ENCODE measurements around the gene ANGPTL4.
A peak's percentile ranks its signal among the peaks of the same experiment; 100 is the strongest.
"Not testable (repeated sequence)": the region's sequence is repeated elsewhere in the genome, so short reads cannot be mapped to it uniquely, and the experiment has no call there.

Gene ANGPTL4

GRCh38 chr19:8343483-8343844 lies 20.5 kb upstream of the ANGPTL4 start:
- no peak for TF ChIP-seq CTCF (conservative IDR thresholded peaks at IDR 0.05; ENCODE audit: low read length)
- H3K4me3 ChIP-seq (ENCODE audit: low read length): no peak overlapping the region
- no peak for DNase-seq (ENCODE audit: low read depth)

DNA sequence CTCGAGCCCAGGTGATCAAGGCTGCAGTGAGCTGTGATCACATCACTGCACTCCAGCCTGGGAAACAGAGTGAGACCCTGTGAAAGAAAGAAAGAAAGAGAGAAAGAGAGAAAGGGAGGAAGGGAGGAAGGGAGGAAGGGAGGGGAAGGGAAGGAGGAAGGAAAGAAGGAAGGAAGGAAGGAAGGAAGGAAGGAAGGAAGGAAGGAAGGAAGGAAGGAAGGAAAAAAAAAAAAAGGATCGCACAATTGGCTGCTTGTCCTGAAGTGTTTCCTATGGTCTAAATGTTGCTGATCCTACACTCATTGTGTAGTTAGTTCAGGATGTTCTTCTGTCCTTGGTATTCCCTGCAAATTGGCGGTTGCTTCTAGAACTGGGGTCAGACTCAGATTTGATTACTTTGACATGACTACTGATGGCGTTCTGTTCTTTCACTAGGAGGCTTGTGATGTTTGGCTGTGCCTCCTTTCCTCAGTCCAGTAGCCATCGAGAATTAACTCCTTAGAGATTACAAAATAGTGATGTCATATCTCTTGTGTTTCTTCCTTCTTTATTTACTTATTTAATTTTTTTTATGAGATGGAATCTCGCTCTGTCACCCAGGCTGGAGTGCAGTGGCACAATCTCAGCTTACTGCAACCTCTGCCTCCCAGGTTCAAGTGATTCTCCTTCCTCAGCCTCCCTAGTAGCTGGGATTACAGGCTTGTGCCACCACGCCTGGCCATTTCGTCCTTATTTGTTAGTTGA lies 14.2 kb upstream of the ANGPTL4 start:
- H3K4me3 ChIP-seq (ENCODE audit: low read length); DNase-seq (ENCODE audit: low read depth): not testable (repeated sequence)

GRCh38 chr19:8352134-8352827 lies 11.7 kb upstream of the ANGPTL4 start:
- no peak for TF ChIP-seq CTCF (conservative IDR thresholded peaks at IDR 0.05; ENCODE audit: low read length)
- DNase-seq (ENCODE audit: low read depth): no peak
- peak overlapping the region; percentile 31 for H3K4me3 ChIP-seq (ENCODE audit: low read length)

DNA sequence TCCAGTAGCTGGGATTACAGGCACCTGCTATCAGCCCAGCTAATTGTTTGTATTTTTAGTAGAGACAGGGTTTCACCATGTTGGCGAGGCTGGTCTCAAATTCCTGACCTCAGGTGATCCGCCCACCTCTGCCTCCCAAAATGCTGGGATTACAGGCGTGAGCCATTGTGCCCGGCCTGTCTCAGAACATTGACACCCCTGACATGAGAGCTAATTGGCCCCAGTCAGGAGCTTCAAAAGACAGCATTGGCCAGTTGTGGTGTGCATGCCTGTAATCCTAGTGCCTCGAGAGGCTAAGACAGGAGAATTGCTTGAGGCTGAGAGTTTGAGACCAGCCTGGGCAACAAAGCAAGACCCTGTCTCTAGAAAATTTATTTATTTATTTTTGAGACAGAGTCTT lies 11.1 kb upstream of the ANGPTL4 start:
- not testable (repeated sequence) for DNase-seq (ENCODE audit: low read depth); H3K4me3 ChIP-seq (ENCODE audit: low read length)

DNA sequence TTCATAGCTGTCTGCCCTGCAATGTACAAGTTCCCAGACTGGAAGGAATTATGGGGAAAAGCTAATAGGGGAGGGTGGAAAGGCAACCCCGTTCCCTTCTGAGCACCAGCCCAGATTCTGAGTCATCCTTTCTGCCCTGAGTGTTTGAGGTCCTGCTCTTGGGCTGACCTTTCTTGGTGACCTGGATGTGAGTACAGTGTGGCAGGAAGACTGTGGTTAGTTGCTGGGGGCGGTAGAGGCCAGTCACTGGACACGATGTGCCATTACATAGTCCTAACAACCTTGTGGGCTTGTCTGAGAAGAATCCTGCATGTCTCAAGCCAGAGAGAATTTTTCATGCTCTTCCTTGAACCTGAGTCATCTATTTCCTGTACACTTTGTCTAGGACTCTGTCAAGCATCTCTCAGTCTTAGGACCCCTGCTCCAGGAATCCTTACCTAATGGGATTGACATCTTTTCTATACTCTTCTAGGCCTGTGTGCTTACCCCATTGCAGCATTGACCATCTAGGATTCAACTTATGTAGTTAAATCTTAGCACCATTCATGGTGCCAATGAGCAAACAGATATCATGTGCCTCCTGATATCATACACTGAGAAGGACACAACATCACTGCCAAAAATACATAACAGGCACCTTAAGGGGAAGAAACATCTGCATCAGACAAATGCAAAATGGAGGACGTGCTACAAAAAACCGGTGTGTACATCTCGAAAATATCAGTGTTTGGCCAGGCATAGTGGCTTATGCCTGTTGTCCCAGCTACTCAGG lies 8.1 kb upstream of the ANGPTL4 start:
- no peak overlapping the region for H3K4me3 ChIP-seq (ENCODE audit: low read length)
- peak; percentile 96 for DNase-seq (ENCODE audit: low read depth)
- no peak for TF ChIP-seq CTCF (conservative IDR thresholded peaks at IDR 0.05; ENCODE audit: low read length)

- no peak for DNase-seq (ENCODE audit: low read depth)
- no peak overlapping the region for H3K4me3 ChIP-seq (ENCODE audit: low read length)
- TF ChIP-seq CTCF (conservative IDR thresholded peaks at IDR 0.05; ENCODE audit: low read length): no peak
These were observed 6.9 kb upstream of the ANGPTL4 start for GRCh38 chr19:8357007-8357521.

- no peak for DNase-seq (ENCODE audit: low read depth)
- TF ChIP-seq CTCF (conservative IDR thresholded peaks at IDR 0.05; ENCODE audit: low read length): no peak
- no peak overlapping the region for H3K4me3 ChIP-seq (ENCODE audit: low read length)
These were observed 5.0 kb upstream of the ANGPTL4 start for GRCh38 chr19:8358948-8359347.
